ENCODE data around the gene PRUNE1. TPM values are rescaled to one million over a fixed set of nuclear protein-coding genes. Genes with fewer than 3 reads are reported as not detected.
A peak's percentile ranks its signal among the peaks of the same experiment; 100 is the strongest.

PRUNE1 gene
- total and polyA plus RNA-seq, 3 experiments from 2014 or later: 14.6 to 49.4 (median 16.8) TPM

DNA sequence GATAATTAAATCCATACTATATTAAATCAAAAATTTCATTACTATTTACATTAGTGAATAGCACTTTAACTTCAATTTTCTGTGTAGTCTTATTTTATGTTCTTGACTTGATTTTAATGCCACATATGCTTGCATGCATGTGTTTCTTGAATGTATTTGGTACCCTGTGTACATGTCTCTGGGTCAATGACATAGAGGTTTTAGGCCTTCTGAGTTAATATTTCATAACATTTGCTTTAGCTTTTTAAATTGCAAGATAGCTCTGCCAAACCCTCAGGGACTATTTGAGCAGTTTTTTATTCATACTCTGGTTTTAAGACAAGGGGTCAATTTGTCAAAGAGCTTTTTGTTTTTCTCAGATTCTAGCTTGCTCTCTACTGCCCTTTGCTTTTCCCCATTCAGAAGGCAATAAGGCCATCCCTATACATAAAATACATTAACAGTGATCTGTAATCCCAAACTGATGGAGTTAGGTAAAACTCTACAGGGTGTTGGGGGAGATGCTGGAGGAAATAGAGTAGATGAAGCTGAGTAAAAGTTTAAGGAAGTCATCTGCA lies 56.9 kb downstream of the PRUNE1 start:
- POLR2A ChIA-PET: interaction anchor here (0.7 to 1.0 kb wide), 2 partner anchors 17 to 18 kb away, joined by 3 read pairs; partner anchors contain the start of gene C1orf56
- CTCF ChIA-PET: interaction anchor here (0.6 to 2.0 kb wide), 5 partner anchors 11 to 701 kb away, joined by 3 to 6 read pairs (median 4); partner anchors contain the start of genes C1orf56 and RPRD2
- H3K27ac Mint-ChIP-seq: peak overlapping the region in 2 of 8 donors; percentile 23 to 71
- Histone ChIP-seq H3K36me3 (ENCODE audit: insufficient read depth, low read length) (no peaks in the 10 kb centered on the region), H3K27me3 (ENCODE audit: insufficient read depth, low read length, poor library complexity, severe bottlenecking) (no peaks in the 10 kb centered on the region), H3K9me3 (ENCODE audit: low read length) (no peaks in the 10 kb centered on the region), H3K4me3 (ENCODE audit: low read length) (no peak overlapping the region), H3K27ac (ENCODE audit: low read depth, low read length) (no peak overlapping the region), H3K4me1 (ENCODE audit: insufficient read depth, low read length) (no peaks in the 10 kb centered on the region)
- peak overlapping the region in 1 of 7 donors; percentile 17 for H3K4me3 Mint-ChIP-seq
- H3K27me3 Mint-ChIP-seq: no peaks in the 10 kb centered on the region
- no peak for DNase-seq
- H3K36me3 Mint-ChIP-seq: peaks cover 0 to under 1% (median 0%) of the 10 kb centered on the region in 3 donors
- peaks cover 18 to 23% (median 22%) of the 10 kb centered on the region in 3 donors for H3K4me1 Mint-ChIP-seq
- H3K9me3 Mint-ChIP-seq: no peaks in the 10 kb centered on the region

DNA sequence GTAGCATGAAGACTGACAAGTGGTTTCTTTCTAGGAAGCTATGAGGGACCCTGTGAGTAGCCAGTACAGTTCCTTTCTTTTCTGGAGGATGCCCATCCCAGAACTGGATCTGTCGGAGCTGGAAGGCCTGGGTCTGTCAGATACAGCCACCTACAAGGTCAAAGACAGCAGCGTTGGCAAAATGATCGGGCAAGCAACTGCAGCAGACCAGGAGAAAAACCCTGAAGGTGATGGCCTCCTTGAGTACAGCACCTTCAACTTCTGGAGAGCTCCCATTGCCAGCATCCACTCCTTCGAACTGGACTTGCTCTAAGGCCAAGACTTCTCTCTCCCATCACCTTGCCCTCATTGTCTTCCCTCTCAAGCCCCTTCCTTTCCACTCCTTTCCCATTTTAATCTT lies 58.9 kb downstream of the PRUNE1 start:
- peaks cover 18 to 20% (median 19%) of the 10 kb centered on the region in 3 donors for H3K4me1 Mint-ChIP-seq
- no peaks in the 10 kb centered on the region for H3K27me3 Mint-ChIP-seq
- peak overlapping the region in 3 of 8 donors; percentile 11 to 94 (median 66) for H3K27ac Mint-ChIP-seq
- DNase-seq: no peak
- peaks cover 0 to 13% (median 0%) of the 10 kb centered on the region in 3 donors for H3K36me3 Mint-ChIP-seq
- ChIA-PET CTCF (interaction anchor here (1.2 kb wide), 1 partner anchor 42 kb away, joined by 4 read pairs; no protein-coding TSS in a partner anchor), POLR2A (interaction anchor here (0.6 kb wide), 1 partner anchor 9 kb away, joined by 4 read pairs; no protein-coding TSS in a partner anchor)
- Histone ChIP-seq H3K4me1 (ENCODE audit: insufficient read depth, low read length) (peaks cover 10% of the 10 kb centered on the region), H3K27ac (ENCODE audit: low read depth, low read length) (no peak overlapping the region), H3K4me3 (ENCODE audit: low read length) (no peak overlapping the region), H3K27me3 (ENCODE audit: insufficient read depth, low read length, poor library complexity, severe bottlenecking) (no peaks in the 10 kb centered on the region), H3K9me3 (ENCODE audit: low read length) (no peaks in the 10 kb centered on the region), H3K36me3 (ENCODE audit: insufficient read depth, low read length) (no peaks in the 10 kb centered on the region)
- peak overlapping the region in 1 of 7 donors; percentile 64 for H3K4me3 Mint-ChIP-seq
- H3K9me3 Mint-ChIP-seq: no peaks in the 10 kb centered on the region

DNA sequence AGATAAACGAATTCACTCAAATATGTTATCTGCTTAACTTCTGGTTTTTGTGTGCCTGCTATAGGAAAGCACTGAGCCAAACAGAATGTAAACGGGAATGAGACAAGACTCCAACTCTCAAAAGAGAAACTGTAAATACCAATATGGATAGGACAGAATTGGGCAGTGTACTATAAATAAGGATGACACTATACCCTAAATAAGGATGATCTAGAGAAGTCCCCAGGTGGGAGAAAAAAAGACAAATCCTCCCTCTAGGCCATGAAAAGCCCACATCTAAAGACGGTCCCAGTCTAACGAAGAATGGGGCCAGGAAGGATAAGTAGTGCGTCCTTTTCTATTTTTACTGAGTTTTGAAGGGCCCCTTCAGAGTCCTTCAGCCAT lies 60.8 kb downstream of the PRUNE1 start:
- no peaks in the 10 kb centered on the region for H3K9me3 ChIP-seq (ENCODE audit: low read length)
- no peaks in the 10 kb centered on the region for H3K27me3 ChIP-seq (ENCODE audit: insufficient read depth, low read length, poor library complexity, severe bottlenecking)
- peaks cover 0 to 18% (median 3%) of the 10 kb centered on the region in 3 donors for H3K36me3 Mint-ChIP-seq
- peak overlapping the region; percentile 73 to 98 (median 97) for H3K4me3 Mint-ChIP-seq
- peak overlapping the region in 7 of 8 donors; percentile 26 to 100 (median 94) for H3K27ac Mint-ChIP-seq
- no peaks in the 10 kb centered on the region for H3K9me3 Mint-ChIP-seq
- DNase-seq: no peak
- H3K4me1 ChIP-seq (ENCODE audit: insufficient read depth, low read length): peaks cover 11% of the 10 kb centered on the region
- H3K4me3 ChIP-seq (ENCODE audit: low read length): no peak overlapping the region
- H3K4me1 Mint-ChIP-seq: peaks cover 24 to 29% (median 29%) of the 10 kb centered on the region in 3 donors
- H3K27ac ChIP-seq (ENCODE audit: low read depth, low read length): peak overlapping the region; percentile 43
- no peaks in the 10 kb centered on the region for H3K27me3 Mint-ChIP-seq
- H3K36me3 ChIP-seq (ENCODE audit: insufficient read depth, low read length): no peaks in the 10 kb centered on the region
- POLR2A ChIA-PET: no interaction called here
- CTCF ChIA-PET: interaction anchor here (1.4 to 5.5 kb wide), 3 partner anchors 9 to 45 kb away, joined by 7 to 74 read pairs (median 32); partner anchors contain the start of genes CDC42SE1 and MLLT11

DNA sequence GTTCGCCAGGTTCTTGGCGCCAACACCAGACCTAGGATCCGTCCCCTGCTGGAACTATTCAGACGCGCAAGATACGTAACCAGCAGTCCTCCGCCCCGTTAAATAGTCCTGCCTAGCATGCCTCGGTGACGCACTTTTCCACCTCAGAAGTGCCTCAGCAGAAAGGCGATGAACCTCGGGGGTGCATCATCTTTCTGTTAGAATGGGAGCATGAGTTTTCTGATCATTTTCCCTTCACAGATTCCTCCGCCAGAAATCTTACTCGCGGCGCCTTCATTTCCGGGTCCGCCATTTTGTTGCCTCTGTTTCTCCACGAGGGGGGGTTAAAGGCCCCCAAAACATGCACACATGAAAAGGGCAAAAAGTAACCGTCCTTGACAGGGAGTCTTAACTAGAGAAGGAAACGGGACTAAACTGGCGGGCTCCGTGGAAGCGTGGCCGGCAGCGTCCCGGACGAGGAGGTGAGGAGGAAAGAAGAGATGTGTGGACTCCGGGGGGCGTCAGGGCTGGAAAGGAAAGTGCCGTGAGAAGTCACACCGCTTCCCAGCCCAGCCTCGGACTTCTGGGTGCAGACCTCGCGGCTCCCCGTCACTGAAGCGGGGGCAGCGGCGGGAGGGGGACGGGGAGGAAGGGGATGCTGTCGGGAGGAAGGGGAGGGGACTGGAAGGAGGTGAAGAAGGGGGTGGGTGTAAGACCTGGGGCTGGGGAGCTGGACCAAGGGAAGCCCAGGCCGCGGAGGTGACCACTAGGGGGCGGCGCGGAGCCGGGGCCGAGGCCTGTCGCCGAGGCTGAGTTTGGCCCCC lies 62.4 kb downstream of the PRUNE1 start, which contains the start of gene GABPB2:
Gene GABPB2 (plus strand): TSS at position 288 of the 803 bp plus-strand sequence. CDS start 17,429 bp downstream, outside the sequence.
- peak within 1 kb of the TSS; percentile 96 to 99 (median 98) for H3K4me3 Mint-ChIP-seq
- no peaks in the 10 kb centered on the region for H3K27me3 ChIP-seq (ENCODE audit: insufficient read depth, low read length, poor library complexity, severe bottlenecking)
- H3K9me3 ChIP-seq (ENCODE audit: low read length): no peaks in the 10 kb centered on the region
- POLR2A ChIA-PET: interaction anchor here (0.6 to 1.4 kb wide), 6 partner anchors 11 to 97 kb away, joined by 3 to 7 read pairs (median 5); partner anchors contain the start of genes CDC42SE1 and MLLT11
- peaks cover 25 to 31% (median 31%) of the 10 kb centered on the region in 3 donors for H3K4me1 Mint-ChIP-seq
- peaks cover 0 to 26% (median 3%) of the 10 kb centered on the region in 3 donors for H3K36me3 Mint-ChIP-seq
- peaks cover 11% of the 10 kb centered on the region for H3K4me1 ChIP-seq (ENCODE audit: insufficient read depth, low read length)
- peak within 1 kb of the TSS; percentile 96 to 100 (median 100) for H3K27ac Mint-ChIP-seq
- CTCF ChIA-PET: interaction anchor here (1.0 to 5.5 kb wide), 13 partner anchors 12 to 91 kb away, joined by 3 to 74 read pairs (median 6); partner anchors contain the start of genes C1orf56, CDC42SE1, MLLT11 and TNFAIP8L2
- H3K27me3 Mint-ChIP-seq: no peaks in the 10 kb centered on the region
- H3K36me3 ChIP-seq (ENCODE audit: insufficient read depth, low read length): no peaks in the 10 kb centered on the region
- peak; percentile 76 to 92 (median 86) for DNase-seq
- H3K27ac ChIP-seq (ENCODE audit: low read depth, low read length): peak within 1 kb of the TSS; percentile 94
- H3K9me3 Mint-ChIP-seq: no peaks in the 10 kb centered on the region
- peak within 1 kb of the TSS; percentile 88 for H3K4me3 ChIP-seq (ENCODE audit: low read length)

DNA sequence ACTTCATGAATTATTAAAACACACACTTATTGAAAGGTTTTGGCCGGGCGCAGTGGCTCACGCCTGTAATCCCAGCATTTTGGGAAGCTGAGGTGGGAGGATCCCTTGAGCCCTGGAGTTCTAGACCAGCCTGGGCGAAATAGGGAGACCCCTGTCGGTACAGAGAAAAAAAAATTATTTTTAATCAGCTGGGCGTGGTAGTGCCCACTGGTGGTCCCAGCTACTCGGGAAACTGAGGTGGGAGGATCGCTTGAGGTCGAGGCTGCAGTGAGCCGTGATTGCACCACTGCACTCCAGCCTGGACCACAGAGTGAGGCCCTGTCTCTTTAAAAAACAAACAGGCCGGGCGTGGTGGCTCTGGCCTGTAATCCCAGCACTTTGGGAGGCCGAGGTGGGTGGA lies 64.0 kb downstream of the PRUNE1 start:
- CTCF ChIA-PET: interaction anchor here (0.8 to 5.5 kb wide), 8 partner anchors 9 to 84 kb away, joined by 3 to 74 read pairs (median 6); partner anchors contain the start of genes C1orf56, CDC42SE1, MINDY1 and MLLT11
- no peaks in the 10 kb centered on the region for H3K9me3 ChIP-seq (ENCODE audit: low read length)
- Mint-ChIP-seq H3K4me3 (peak overlapping the region; percentile 96 to 99 (median 98)), H3K36me3 (peaks cover 0 to 35% (median 3%) of the 10 kb centered on the region in 3 donors), H3K27me3 (no peaks in the 10 kb centered on the region), H3K9me3 (no peaks in the 10 kb centered on the region), H3K4me1 (peaks cover 27 to 33% (median 33%) of the 10 kb centered on the region in 3 donors), H3K27ac (peak overlapping the region in 5 of 8 donors; percentile 61 to 100 (median 100))
- peaks cover 11% of the 10 kb centered on the region for H3K4me1 ChIP-seq (ENCODE audit: insufficient read depth, low read length)
- H3K27me3 ChIP-seq (ENCODE audit: insufficient read depth, low read length, poor library complexity, severe bottlenecking): no peaks in the 10 kb centered on the region
- POLR2A ChIA-PET: interaction anchor here (0.8 kb wide), 1 partner anchor 16 kb away, joined by 6 read pairs; no protein-coding TSS in a partner anchor
- no peak overlapping the region for H3K27ac ChIP-seq (ENCODE audit: low read depth, low read length)
- no peak for DNase-seq
- no peak overlapping the region for H3K4me3 ChIP-seq (ENCODE audit: low read length)
- no peaks in the 10 kb centered on the region for H3K36me3 ChIP-seq (ENCODE audit: insufficient read depth, low read length)

Other genes with a start within 250 kb of the PRUNE1 start
- 10 to 100 TPM; 30.9 to 31.2 TPM for gene CTSS, start 242.7 kb upstream of the PRUNE1 start, total RNA-seq
- 151 TPM for gene CTSS, start 242.7 kb upstream of the PRUNE1 start, polyA plus RNA-seq
- gene CTSK, start 200.2 kb upstream of the PRUNE1 start, total RNA-seq: 1 to 10 TPM; 2.1 to 2.7 TPM
- gene CTSK, start 200.2 kb upstream of the PRUNE1 start, polyA plus RNA-seq: 0.54 TPM
- 10 to 100 TPM; 35.7 to 40.3 TPM for gene ARNT, start 131.8 kb upstream of the PRUNE1 start, total RNA-seq
- gene ARNT, start 131.8 kb upstream of the PRUNE1 start, polyA plus RNA-seq: 20.3 TPM
- gene CTXND2, start 121.3 kb upstream of the PRUNE1 start, total RNA-seq: not detected
- not detected for gene CTXND2, start 121.3 kb upstream of the PRUNE1 start, polyA plus RNA-seq
- gene SETDB1, start 82.1 kb upstream of the PRUNE1 start, total RNA-seq: 10 to 100 TPM; 45.4 to 47.5 TPM
- 15.5 TPM for gene SETDB1, start 82.1 kb upstream of the PRUNE1 start, polyA plus RNA-seq
- gene CERS2, start 33.6 kb upstream of the PRUNE1 start, total RNA-seq: 100 to 1,000 TPM; 224 to 232 TPM
- 167 TPM for gene CERS2, start 33.6 kb upstream of the PRUNE1 start, polyA plus RNA-seq
- gene ANXA9, start 26.2 kb upstream of the PRUNE1 start, total RNA-seq: not detected
- not detected for gene ANXA9, start 26.2 kb upstream of the PRUNE1 start, polyA plus RNA-seq
- 1 to 10 TPM; 5.7 to 6.3 TPM for gene MINDY1, start 1.5 kb upstream of the PRUNE1 start, total RNA-seq
- gene MINDY1, start 1.5 kb upstream of the PRUNE1 start, polyA plus RNA-seq: 1.8 TPM
- 1 to 10 TPM in 1 of 2 experiments, under 1 TPM in 1; 0.75 to 1.3 TPM for gene BNIPL, start 28.1 kb downstream of the PRUNE1 start, total RNA-seq
- gene BNIPL, start 28.1 kb downstream of the PRUNE1 start, polyA plus RNA-seq: 0.08 TPM
- 1 to 10 TPM; 1.6 to 2.3 TPM for gene C1orf56, start 39.3 kb downstream of the PRUNE1 start, total RNA-seq
- 2.7 TPM for gene C1orf56, start 39.3 kb downstream of the PRUNE1 start, polyA plus RNA-seq
- 100 to 1,000 TPM; 201 to 213 TPM for gene CDC42SE1, start 51.2 kb downstream of the PRUNE1 start, total RNA-seq
- 104 TPM for gene CDC42SE1, start 51.2 kb downstream of the PRUNE1 start, polyA plus RNA-seq
- 1 to 10 TPM; 3.3 to 3.9 TPM for gene MLLT11, start 51.9 kb downstream of the PRUNE1 start, total RNA-seq
- 4.7 TPM for gene MLLT11, start 51.9 kb downstream of the PRUNE1 start, polyA plus RNA-seq
- 10 to 100 TPM; 19.2 to 19.4 TPM for gene GABPB2, start 62.3 kb downstream of the PRUNE1 start, total RNA-seq
- gene GABPB2, start 62.3 kb downstream of the PRUNE1 start, polyA plus RNA-seq: 16.0 TPM
- 1 to 10 TPM; 2.9 to 3.1 TPM for gene SEMA6C, start 138.2 kb downstream of the PRUNE1 start, total RNA-seq
- 1.5 TPM for gene SEMA6C, start 138.2 kb downstream of the PRUNE1 start, polyA plus RNA-seq
- 10 to 100 TPM; 24.6 to 25.5 TPM for gene TNFAIP8L2, start 148.2 kb downstream of the PRUNE1 start, total RNA-seq
- 22.6 TPM for gene TNFAIP8L2, start 148.2 kb downstream of the PRUNE1 start, polyA plus RNA-seq
- 1 to 10 TPM; 4.6 to 5.5 TPM for gene LYSMD1, start 157.5 kb downstream of the PRUNE1 start, total RNA-seq
- 0.54 TPM for gene LYSMD1, start 157.5 kb downstream of the PRUNE1 start, polyA plus RNA-seq
- 10 to 100 TPM; 86.3 to 90.9 TPM for gene SCNM1, start 157.7 kb downstream of the PRUNE1 start, total RNA-seq
- gene SCNM1, start 157.7 kb downstream of the PRUNE1 start, polyA plus RNA-seq: 58.4 TPM
- gene TMOD4, start 167.5 kb downstream of the PRUNE1 start, total RNA-seq: 1 to 10 TPM; 2.4 to 3.7 TPM
- 1.0 TPM for gene TMOD4, start 167.5 kb downstream of the PRUNE1 start, polyA plus RNA-seq
- gene VPS72, start 181.7 kb downstream of the PRUNE1 start, total RNA-seq: 10 to 100 TPM; 84.4 to 85.4 TPM
- 68.3 TPM for gene VPS72, start 181.7 kb downstream of the PRUNE1 start, polyA plus RNA-seq
- gene PIP5K1A, start 190.1 kb downstream of the PRUNE1 start, total RNA-seq: 10 to 100 TPM; 76.7 to 77.0 TPM
- 13.0 TPM for gene PIP5K1A, start 190.1 kb downstream of the PRUNE1 start, polyA plus RNA-seq
- 100 to 1,000 TPM; 250 to 256 TPM for gene PSMD4, start 246.3 kb downstream of the PRUNE1 start, total RNA-seq
- gene PSMD4, start 246.3 kb downstream of the PRUNE1 start, polyA plus RNA-seq: 239 TPM

Measured in CD8-positive, alpha-beta memory T cell (primary cell).